MM.1S (cell line): Measurements from ENCODE around the gene PAPSS2.

ENCODE experiments used
- CTCF ChIP-seq: fragments of 300-600 bp; sonication (generic); IDR thresholded peaks from 2 replicates; pipeline ENCODE4 v1.5.1; 2016; ENCODE audit warnings: antibody characterized with exemption, low read length, mixed read lengths
- EZH2 ChIP-seq: fragments of 300-600 bp; sonication (generic); optimal IDR thresholded peaks from 2 replicates; pipeline ENCODE3; 2017; ENCODE audit warnings: low read depth, mild to moderate bottlenecking, antibody characterized with exemption, low read length, mixed read lengths
- EZH2phosphoT487 ChIP-seq: fragments of 300-600 bp; sonication (generic); IDR thresholded peaks from 2 replicates; pipeline ENCODE4 v1.6.1; 2018; ENCODE audit warnings: antibody characterized with exemption, low read length

- no peak for TF ChIP-seq CTCF
- no peak for TF ChIP-seq EZH2
- TF ChIP-seq EZH2phosphoT487, result no peak
Observed at GRCh38 chr10:87612115-87612514, 47.6 kb upstream of the PAPSS2 start.
